ENCODE measurements around the gene PTCD1.

- TF ChIP-seq EZH2 (IDR thresholded peaks at IDR 0.05) (no peak), CTCF (IDR thresholded peaks at IDR 0.05) (no peak)
Measured at GRCh38 chr7:99402854-99403253, 35.7 kb downstream of the PTCD1 start.
